HG02885 (cell line): Measurements from ENCODE around the gene IMPDH2.

Source experiments
- ATAC-seq: cut with Tn5 transposase; IDR thresholded peaks from one replicate; pipeline ENCODE4 v1.9.1; 2021; ENCODE audit warnings: mild to moderate bottlenecking; ENCODE audit not compliant: unreplicated experiment, poor library complexity

The IMPDH2 gene

GRCh38 chr3:49007068-49007770 is 22.0 kb downstream of the IMPDH2 start, which contains the start of gene WDR6:
TSS of gene WDR6 (plus strand) at chr3:49007391. CDS start at chr3:49007432, 41 bp downstream.
- ATAC-seq = peak; percentile 86

GRCh38 chr3:49006408-49007067 is 22.7 kb downstream of the IMPDH2 start:
- ATAC-seq = peak; percentile 4

GRCh38 chr3:49005998-49006397 is 23.2 kb downstream of the IMPDH2 start:
- ATAC-seq = no peak

- no peak for ATAC-seq
These were observed 23.9 kb downstream of the IMPDH2 start for GRCh38 chr3:49005303-49005680.

- no peak for ATAC-seq
These were observed 24.6 kb downstream of the IMPDH2 start for GRCh38 chr3:49004352-49005302.

GRCh38 chr3:49001155-49001554 is 28.0 kb downstream of the IMPDH2 start:
- no peak for ATAC-seq

- ATAC-seq = no peak
These were observed 29.9 kb downstream of the IMPDH2 start for GRCh38 chr3:48999085-48999858.

- ATAC-seq = no peak
These were observed 31.2 kb downstream of the IMPDH2 start for GRCh38 chr3:48997714-48998637.

GRCh38 chr3:48997102-48997635 is 32.0 kb downstream of the IMPDH2 start:
- no peak for ATAC-seq

- ATAC-seq = no peak
These were observed 32.6 kb downstream of the IMPDH2 start for GRCh38 chr3:48996640-48997039.

- no peak for ATAC-seq
These were observed 35.4 kb downstream of the IMPDH2 start for GRCh38 chr3:48993834-48994233.

- no peak for ATAC-seq
These were observed 37.2 kb downstream of the IMPDH2 start for GRCh38 chr3:48991851-48992545.

- peak; percentile 22 for ATAC-seq
These were observed 38.3 kb downstream of the IMPDH2 start for GRCh38 chr3:48990636-48991469.

- peak; percentile 60 for ATAC-seq
These were observed 39.2 kb downstream of the IMPDH2 start, which contains the start of gene P4HTM for GRCh38 chr3:48989796-48990635. TSS of gene P4HTM (plus strand) at chr3:48990241. CDS start at chr3:48990257, 16 bp downstream.

GRCh38 chr3:48989126-48989795 is 39.9 kb downstream of the IMPDH2 start:
- ATAC-seq = no peak
